Amygdala (tissue), 56 donors: ENCODE measurements around the gene CBLC.
A peak's percentile ranks its signal among the peaks of the same experiment; 100 is the strongest.

Experiments used
- DNase-seq, 56 donors: peaks; one replicate each; lab custom pipeline; 2025; lab: John Stamatoyannopoulos, UW

The CBLC gene

DNA sequence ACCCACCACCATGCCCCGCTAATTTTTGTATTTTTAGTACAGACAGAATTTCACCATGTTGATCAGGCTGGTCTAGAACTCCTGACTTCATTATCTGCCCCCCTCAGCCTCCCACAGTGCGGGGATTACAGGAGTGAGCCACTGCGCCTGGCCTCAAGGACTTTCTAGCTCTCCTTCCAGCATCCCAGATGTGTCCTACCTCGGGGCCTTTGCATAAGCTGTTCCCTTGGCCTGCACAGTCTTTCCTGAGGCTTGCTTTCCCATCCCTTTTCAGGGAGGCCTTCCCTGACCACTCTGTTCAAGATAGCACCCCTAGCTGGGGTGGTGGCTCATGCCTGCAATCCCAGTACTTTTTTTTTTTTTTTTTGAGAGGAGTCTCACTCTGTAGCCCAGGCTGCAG lies 16.9 kb downstream of the CBLC start:
- DNase-seq: no peak

DNA sequence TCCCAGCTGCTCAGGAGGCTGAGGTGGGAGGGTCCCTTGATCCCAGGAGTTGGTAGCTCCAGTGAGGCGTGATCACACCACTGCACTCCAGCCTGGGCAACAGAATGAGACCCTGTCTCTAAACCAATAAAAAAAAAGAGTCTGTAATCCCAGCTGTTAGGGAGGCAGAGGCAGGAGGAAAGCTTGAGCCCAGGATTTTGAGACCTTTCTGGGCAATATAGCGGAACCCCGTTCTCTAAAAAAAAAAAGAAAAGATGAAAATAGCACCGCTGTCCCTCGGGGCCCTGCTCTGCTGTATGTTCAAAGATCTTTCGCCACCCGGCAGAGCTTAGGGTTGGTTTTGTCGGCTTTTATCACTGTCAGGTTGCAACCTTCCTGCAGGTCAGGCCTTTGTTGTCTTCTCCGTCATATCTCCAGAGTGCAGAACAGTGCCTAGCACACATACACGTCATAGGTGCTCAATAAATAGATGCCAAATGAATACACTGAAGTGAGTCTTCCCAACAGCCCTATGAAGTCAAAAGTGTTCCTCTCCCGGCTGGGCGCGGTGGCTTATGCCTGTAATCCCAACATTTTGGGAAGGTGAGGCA lies 17.8 kb downstream of the CBLC start:
- DNase-seq: no peak

DNA sequence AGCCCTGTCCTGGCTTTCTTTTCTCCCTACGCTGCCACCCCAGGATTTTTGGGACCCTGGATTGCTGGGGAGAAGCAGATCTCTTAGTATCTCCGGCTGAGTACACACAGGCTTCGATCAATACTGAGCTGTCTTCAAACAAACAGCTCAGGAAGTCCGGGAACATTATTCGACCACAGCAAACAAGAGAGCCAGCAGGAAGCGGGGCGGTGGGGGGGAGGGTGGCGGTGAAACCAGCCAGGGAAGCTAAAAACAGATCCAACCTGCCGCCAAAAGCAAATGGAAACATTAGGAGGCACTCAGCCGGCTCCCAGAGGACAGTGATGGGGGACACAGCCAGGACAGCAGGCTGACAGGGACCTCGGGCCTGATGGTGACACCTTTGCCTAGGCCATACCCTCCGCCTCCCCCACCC lies 19.0 kb downstream of the CBLC start:
- peak in 17 of 56 donors; percentile 1 to 53 (median 14) for DNase-seq

DNA sequence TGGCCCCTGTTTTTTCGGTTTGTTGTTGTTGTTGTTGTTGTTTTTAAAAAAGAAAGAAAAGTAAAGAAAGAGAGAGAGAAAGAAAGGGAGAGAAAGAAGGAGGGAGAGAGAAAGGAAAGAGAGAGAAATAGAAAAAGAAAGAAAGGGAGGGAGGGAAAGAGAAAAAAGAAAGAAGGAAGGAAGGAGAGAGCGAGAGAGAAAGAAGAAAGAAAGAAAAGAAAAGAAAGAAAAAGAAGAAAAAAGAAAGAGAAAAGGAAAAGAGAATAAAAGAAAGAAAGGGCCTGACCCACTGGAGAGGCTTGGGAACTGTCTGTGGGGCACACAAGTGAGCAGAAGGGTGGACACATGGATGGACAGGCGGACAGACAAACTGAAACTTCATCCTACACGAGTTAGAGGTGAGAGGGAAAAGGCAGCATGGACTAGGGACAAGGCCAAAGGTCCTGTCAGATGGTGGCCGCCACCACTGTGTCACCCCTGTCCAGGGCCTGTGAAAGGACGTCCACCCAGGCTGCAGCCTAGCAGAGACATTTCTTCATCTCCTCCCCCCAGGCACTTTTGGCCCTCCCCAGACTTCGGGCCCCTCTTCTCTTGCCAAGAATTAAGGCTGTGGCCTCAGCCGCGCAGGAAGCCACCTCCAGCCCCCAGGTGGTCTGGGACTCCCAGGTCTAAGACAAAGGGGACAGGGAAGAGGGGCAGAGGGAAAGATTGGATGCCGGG lies 22.1 kb downstream of the CBLC start:
- DNase-seq: no peak

DNA sequence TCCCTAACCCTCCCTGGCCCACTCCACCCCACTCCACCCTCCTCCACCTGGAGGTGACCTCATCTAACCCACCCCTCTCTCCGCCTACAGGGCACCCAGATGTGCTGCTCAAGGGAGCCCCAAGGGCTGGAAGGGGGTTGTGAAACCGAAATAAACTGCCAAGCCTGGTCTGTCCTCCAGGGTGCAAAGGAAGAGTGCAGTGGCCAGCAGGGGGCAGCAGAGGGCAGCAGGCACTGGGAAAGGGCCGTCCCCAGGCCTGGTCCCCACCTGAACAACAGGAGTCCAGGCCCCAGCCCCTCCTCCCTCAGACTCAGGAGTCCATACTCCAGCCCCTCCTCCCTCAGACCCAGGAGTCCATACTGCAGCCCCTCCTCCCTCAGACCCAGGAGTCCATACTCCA lies 22.8 kb downstream of the CBLC start:
- DNase-seq: peak in 47 of 56 donors; percentile 4 to 79 (median 32)

DNA sequence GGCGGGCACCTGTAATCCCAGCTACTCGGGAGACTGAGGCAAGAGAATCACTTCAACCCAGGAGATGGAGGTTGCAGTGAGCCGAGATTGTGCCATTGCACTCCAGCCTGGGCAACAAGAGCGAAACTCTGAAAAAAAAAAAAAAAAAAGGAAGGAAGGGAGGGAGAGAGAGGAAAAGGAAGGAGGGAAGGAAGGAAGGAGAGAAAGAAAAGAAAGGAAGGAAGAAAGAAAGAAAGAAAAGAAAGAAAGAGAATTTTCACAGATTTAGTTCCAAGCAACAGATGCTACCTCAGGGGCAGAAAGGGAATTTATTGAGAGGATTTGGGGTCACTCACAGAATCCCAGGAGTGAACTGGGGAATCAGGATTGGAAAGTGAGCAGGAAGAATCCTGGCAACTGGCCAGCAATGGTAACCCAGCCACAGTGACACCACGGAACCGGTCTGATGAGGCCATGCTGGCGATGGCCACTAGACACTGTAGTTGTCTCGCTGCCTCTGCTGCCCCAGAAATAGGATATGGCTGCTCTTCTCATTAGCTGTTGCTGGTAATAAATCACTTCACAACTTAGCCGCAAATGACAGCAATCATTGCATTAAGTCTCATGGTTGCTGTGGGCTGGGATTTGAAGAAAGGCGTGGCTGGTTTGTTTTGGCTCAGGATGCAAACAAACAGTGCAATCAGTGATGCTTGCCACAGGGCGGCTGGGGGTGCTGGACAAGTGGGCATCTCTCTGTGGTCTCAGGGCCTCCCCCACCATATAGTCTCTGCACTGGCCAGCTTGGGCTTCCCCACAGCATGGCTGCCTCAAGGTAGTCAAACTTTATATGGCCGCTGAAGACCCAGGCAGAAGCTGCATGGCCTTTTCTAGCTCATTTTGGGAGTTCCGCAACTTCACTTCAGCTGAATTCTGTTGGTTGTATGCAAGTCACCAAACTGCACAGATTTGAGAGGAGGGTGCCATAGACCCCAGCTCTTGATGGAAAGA lies 26.0 kb downstream of the CBLC start:
- no peak for DNase-seq

DNA sequence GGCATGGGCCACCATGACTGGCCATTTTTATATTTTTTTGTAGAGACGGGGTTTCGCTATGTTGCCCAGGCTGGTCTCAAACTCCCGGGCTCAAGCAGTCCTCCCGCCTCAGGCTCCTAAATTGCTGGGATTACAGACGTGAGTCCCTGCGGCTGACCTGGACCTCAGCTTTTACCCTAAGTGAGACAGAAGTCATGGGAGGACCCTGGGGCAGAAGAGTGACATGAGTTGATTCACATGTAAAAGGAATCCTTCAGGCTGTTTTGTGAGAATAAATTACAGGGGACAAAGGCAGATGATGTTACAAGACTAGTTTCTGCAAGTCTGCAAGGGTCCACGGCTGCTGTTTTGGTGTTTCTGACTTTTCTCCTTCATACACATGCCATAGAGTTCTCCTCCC lies 28.6 kb downstream of the CBLC start:
- no peak for DNase-seq

DNA sequence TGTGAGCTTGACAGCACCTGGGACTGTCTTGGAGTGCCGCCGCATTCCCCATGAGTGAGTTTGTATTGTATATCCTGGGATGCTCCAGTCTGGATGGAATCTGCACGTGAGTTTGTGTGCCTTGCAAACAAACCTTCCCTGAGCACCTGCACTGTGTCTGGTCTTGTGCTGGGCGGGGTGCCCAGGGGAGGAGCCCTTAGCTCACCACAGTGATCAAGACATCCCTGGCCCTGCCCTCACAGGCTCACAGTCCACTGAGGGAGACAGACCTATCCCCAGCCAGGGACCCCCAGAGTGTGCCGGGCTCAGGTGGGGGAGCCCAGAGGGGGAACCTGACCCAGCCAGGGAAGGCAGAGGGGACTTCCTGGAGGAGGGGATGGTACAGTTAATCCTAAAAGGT lies 29.5 kb downstream of the CBLC start:
- no peak for DNase-seq

DNA sequence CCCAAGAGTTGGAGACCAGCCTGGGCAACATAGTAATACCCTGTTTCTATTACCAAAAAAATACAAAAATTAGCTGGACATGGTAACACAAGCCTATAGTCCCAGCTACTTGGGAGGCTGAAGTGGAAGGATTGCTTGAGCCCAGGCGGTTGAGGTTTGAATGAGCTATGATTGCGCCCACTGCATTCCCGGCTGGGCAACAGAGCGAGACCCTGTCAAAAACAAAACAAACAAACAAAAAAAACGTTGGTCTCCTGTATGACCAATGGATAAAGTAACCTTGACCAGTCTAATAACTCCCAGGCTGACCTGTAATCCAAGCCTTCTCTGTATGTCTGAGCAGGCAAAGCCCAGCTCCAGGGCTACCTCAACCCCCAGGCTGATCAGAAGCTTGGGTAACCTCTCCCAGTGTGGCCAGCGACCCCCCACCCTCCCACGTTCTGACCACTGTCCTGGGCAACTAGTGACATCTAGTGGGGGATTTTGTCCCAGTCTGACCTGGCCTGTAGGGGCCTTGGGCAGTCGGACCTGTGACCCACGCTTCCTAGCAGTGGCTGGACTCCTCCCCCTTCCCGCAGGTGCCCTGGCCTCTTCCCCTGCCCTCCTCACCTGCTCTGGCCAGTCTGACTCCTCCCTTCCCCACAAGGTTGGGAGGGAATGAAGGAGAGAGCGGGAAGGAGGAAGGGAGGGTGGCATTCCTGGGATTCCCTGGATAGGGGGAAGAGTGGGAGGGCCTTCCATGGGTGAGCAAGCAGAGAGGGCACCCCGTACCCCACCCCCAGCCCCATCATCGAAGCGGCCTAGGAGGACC lies 30.2 kb downstream of the CBLC start:
- peak in 14 of 56 donors; percentile 3 to 37 (median 6) for DNase-seq

DNA sequence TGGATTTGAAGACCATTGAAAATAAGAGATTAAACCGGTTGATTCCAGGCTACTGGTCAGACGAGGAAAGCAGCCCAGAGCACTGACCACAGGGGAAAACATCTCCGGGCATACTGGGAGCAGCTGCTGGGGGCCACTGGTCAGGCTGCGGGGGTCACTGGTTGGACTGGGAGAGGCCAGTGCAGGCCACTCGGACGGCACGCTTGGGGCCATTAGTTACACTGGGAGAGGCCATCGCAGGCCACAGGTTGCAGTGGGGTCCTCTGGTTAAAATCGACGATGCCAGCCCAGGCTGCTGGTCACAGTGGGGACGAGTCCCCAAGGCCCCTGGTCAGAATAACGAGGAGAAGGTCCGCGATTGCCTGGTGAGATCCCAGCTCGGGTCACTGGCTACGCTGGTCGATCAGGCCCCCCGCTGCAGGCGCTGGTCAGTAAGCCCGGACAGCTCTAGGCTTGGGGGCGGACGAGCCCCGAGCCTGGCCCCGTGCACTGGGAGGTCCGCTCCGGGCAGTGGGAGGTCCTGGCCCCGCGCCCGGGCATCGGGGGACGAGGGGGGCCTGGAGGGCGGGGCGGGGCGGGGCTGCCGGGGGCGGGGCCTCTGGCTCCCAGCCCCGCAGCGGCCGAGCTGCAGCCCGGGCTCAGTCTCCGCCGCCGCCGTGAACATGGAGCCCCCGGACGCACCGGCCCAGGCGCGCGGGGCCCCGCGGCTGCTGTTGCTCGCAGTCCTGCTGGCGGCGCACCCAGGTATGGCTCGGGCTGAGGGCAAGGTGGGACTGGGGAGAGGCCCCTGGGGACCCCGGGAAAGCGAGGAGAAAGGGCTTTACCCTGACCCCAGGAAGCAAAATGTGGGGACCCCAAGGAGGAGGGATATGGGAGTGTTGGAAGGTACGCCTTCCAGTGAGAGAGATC lies 31.0 kb downstream of the CBLC start, which contains the start of gene BCAM:
Gene BCAM (plus strand): TSS at position 641 of the 909 bp plus-strand sequence. CDS start 22 bp downstream, at position 663.
- peak in 30 of 56 donors; percentile 4 to 67 (median 28) for DNase-seq

DNA sequence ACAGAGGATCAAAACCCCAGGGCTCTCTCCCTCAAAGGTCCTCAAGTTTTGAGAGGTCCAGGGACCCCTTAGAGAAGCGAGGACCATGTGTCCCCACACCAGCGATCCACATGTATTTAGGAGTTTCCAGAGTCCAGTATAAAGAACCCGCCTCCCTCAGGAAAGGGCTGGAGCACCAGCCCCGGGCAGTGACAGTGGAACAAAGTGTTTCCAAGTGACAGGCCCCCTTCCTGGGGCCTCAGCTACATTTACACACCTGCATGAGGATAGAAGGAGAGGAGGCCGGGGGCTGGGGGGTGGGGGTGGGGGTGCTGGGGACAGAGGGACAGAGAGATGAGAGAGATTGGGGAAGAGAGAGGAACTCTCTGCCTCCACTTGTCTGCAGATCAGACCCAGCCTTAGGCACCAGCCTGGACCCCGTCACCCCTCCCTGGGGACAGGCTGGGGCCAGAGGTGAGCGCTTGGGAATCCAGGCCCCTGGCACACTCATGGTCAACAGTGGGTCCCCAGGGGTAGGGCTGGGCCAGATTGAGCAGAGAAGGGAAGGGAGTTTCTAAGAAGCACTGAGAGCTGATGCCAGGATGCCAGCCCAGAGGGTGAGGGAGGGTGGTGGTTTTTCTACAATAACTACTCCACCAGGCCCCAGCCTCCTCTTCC lies 32.0 kb downstream of the CBLC start:
- DNase-seq: no peak

DNA sequence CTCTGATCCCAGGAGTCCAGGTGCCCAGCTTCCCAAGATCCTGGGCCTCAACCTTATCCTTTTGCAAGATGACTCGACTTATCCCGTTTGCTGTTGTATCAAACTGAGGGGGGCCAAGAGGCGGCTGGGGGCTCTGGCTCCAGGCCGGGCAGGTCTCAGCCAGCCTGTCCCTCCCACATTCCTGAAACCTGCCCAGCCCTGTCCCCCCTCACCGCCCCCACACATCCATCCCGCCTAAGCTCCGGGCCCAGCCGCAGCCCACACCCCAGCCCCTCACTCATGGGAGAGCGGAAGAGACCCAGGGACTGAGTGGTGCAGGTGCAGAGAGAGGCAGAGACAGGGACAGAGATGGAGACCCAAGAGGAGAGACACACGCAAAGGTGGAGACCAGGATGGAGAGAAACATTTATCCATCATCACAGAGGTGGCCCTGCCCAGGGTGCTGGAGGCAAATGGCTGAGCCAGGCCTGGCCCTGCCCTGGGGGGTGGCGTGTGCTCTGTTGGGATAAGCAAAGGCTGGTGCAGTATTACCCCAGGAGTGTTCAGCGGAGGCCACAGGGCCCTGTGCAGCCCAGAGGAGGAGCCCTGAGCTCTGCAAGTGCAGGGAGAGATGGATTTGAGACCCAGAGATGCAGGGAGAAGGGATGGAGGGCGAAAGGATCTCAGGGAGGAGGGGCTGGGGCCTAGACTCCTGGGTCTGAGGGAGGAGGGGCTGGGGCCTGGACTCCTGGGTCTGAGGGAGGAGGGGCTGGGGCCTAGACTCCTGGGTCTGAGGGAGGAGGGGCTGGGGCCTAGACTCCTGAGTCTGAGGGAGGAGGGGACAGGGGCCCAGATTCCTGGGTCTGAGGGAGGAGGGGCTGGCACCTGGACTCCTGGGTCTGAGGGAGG lies 32.8 kb downstream of the CBLC start:
- DNase-seq: no peak

DNA sequence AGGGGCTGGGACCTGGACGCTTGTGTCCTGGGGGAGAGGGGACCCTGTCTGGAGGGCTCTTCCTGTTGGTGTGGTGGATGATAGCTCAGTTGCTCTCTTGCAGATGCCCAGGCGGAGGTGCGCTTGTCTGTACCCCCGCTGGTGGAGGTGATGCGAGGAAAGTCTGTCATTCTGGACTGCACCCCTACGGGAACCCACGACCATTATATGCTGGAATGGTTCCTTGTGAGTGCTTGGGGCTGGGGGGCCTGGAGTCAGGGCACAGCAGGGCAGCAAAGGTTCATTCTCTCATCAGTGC lies 33.4 kb downstream of the CBLC start:
- no peak for DNase-seq

DNA sequence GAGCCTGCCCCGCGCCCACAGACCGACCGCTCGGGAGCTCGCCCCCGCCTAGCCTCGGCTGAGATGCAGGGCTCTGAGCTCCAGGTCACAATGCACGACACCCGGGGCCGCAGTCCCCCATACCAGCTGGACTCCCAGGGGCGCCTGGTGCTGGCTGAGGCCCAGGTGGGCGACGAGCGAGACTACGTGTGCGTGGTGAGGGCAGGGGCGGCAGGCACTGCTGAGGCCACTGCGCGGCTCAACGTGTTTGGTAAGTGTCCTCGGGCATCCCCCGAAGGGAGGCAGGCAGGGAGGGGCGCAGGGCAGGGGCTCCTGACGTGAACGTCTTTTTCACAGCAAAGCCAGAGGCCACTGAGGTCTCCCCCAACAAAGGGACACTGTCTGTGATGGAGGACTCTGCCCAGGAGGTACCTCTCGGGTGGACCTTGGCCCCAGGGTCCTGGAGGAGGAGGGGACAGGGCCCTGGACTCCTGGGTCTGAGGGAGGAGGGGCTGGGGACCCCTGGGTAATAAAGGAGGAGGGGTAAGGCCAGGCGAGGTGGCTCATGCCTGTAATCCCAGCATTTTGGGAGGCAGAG lies 34.5 kb downstream of the CBLC start:
- DNase-seq: no peak

DNA sequence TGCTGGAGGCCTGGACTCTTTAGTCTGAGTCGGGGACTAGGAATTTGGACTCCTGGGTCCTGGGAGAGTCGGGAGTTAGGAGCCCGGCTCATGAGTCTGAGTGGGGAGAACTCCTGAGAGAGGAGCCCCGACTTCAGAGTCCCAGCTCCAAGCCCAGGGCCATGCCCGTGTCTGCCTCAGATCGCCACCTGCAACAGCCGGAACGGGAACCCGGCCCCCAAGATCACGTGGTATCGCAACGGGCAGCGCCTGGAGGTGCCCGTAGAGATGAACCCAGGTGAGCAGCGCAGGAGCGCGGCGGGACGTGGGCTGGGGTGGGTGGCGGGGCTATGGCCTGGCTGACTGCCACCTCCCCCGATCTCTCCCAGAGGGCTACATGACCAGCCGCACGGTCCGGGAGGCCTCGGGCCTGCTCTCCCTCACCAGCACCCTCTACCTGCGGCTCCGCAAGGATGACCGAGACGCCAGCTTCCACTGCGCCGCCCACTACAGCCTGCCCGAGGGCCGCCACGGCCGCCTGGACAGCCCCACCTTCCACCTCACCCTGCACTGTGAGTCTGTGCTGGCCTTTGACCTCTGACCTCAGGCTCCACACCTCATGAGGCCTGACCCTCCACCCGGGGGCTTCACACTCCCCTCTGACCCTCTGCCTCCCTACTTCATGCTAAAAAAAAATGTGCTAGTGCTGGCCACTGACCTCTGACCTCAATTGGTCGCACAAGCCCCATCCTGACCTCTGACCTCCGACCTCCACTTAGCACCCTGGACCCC lies 35.6 kb downstream of the CBLC start:
- peak in 1 of 56 donors; percentile 17 for DNase-seq

DNA sequence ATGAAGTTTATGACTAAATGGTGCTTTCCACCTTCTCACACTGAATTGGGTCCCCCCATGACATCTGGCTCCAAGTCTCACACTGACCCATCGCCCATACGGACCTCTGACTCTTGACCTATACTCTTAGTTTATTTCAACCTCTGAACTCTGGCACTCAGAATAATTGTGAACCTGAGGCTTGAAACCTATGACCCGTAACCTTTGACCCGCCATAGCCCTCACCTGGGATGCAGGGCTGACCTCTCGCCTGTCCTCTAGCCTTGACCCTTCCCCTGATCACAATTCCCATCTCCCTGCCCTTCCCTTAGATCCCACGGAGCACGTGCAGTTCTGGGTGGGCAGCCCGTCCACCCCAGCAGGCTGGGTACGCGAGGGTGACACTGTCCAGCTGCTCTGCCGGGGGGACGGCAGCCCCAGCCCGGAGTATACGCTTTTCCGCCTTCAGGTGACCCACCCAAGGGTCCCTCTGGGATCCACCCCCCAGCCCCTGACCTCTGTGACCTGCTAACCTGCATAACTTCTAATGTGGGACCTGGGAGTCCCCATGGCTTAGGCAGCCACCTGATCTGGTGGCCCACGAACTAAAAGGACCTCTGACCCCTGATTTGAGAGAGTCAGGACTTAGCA lies 36.3 kb downstream of the CBLC start:
- DNase-seq: peak in 1 of 56 donors; percentile 17
